8988T (cell line): Measurements from ENCODE around the gene COG6.

Experiments used
- DNase-seq: peaks from one replicate; pipeline ENCODE4 v3.0.0; 2011

Gene COG6

DNA sequence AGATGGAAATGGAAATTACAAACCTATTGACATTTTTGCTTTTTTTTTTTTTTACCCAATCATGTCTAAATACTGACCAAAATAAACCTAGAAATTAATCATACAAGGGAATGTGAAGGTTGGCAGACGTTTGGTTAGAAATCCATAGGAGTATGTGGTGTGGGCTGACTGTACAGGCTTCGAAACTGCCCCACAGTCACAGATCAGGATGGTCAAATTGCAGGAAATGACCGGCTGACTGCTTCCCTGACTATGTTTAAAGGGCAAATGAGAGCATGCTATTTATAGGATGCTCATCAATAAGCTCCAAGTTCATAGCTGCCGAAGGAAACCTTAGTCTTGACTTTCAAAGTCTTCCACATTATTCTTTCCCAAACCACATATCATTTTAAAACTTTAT, 118.4 kb downstream of the COG6 start:
- DNase-seq: no peak

DNA sequence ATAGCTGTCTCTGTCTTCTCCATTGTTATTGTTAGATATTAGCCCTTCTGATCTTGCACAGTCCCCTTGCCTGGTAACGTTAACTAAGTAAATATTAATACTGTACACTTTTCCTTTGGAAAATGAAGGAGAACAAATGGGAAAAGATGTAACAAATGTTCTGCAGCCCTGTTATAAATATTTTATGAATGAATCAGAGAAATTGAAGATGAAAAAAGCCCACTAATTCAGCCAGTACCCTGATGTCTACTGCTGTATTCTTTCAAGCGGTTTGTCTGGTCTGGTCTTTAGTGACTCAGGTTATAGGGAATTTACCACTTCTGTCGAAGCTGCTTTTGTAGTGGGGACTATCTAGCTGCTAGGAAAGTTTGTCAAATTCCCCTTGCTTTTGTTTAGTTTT, 121.0 kb downstream of the COG6 start:
- DNase-seq: no peak

DNA sequence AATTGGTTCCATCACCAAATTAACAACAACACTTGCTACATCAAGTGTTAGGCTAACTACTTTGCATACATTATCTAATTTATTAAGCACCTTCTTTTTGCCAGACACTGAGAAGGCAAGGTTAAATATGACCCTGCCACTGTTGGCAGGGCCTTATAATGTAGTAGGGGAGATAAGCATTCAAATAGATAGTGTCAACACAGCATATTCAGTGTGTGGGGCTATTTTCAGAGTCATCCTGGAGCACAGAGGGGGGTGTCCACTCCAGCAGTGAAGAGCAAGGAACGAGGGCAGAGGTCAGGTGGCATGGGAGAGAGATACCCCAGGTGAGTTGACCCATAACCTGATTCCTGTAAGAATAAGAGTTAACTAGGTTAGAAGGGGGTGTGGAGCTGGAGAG, 121.6 kb downstream of the COG6 start:
- no peak for DNase-seq

- no peak for DNase-seq
Measured at GRCh38 chr13:39777527-39778061, 122.1 kb downstream of the COG6 start.

GRCh38 chr13:39779337-39780265, 124.1 kb downstream of the COG6 start:
- no peak for DNase-seq

DNA sequence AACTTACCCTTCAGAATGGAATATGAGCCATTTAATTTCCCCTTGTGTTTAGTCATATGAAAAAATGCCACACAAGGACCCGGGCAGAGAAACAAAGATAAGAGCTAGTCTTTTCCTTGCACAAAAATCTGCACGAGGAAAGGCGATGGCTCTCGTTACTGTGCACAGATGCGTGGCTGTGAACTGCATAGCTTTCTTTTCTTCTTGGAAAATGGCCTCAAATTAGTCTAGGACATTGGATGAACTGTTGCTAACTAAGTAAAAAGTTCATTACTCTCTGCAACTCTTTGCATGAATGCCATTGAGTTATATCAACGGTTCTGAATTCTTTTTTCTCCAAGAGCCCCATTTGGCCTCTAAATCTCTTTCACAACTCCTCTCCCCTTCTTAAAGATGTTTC, 125.2 kb downstream of the COG6 start:
- DNase-seq: no peak

GRCh38 chr13:39781381-39781780, 125.9 kb downstream of the COG6 start:
- no peak for DNase-seq

GRCh38 chr13:39783051-39783450, 127.6 kb downstream of the COG6 start:
- DNase-seq: no peak

GRCh38 chr13:39784347-39784746, 128.9 kb downstream of the COG6 start:
- DNase-seq: no peak

DNA sequence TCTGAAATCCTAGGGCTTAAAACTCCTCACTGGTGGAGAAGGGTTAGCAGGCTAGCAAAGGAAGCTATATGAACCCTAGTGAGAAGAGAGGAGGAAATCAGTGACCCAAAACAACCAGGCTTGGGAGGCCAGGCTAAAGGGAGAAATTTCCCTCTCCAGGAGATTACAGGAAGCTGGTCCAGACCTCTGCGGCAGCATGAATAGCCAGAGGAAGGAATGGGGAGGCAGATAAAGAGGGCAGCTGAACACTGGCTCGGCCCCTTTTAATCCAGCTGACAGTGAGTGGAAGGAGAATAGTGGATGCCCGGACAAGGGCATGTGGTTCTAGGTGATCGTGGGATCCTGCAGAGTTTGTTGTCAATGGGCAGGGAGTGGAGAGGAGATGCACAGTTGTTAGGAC, 130.6 kb downstream of the COG6 start:
- DNase-seq: no peak

DNA sequence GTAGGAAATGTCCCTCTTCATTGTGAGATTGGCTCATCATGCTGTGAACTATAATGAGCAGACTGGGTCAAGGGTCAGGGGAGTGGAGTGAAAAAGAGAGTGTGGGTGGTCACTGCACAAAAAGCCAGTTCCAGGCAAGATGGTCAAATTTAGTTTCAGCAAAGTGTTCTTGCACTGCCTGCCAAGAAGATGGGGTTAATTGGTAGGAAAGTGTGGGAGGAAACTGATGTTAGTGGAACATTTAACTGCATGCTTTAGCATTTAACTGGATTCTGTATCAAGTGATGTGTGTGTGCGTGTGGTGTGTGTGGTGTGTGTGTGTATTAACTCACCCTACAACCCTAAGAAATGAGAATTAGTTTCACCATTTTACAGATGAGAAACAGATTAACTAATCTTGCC, 131.6 kb downstream of the COG6 start:
- DNase-seq: no peak

DNA sequence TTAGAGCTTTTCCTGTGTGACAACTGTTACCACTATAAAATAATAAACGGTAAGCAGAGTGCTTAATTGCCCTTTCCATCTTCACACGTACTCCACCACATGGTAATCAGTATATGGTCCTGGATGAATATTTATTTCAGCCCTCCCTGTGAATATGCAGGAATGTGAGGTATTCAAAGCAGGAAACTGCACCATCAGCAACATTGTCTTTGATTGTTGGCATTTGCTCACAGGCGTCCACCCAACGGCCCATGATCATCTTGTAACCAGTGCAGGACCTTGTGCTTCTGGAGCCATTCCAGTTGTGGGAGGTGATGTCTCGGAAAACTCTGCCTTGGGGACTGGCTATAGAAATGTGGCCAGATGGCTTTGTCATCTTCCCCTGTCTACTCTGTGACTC, 132.6 kb downstream of the COG6 start:
- DNase-seq: no peak

DNA sequence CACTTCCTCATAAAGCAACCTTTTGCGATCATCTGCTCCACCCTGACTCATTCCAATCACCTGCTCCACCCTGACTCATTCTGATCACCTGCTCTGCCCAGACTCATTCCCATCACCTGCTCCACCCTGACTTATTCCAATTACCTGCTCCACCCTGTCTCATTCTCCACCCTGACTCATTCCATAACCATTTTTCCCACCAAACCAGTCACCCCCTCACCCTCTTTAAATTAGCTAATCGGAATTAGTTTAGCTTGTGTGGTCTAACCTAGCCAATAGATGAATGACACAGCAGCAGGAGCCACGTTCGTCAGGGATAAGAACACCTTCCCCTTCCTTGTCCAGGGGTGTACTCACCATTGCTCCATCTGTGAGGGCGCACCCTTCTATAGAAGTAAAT, 134.0 kb downstream of the COG6 start:
- no peak for DNase-seq
